Smooth muscle cell (in vitro differentiated cells): ENCODE results near the gene NUDT21. TPM values are rescaled to one million over a fixed set of nuclear protein-coding genes. Genes with fewer than 3 reads are reported as not detected.

ENCODE experiments used
- DNase-seq: peaks from one replicate; lab custom pipeline; 2025; ENCODE audit not compliant: unreplicated experiment; lab: John Stamatoyannopoulos, UW
- H2AFZ ChIP-seq: fragments of 200-600 bp; sonication (generic); 2 replicates; pipeline ENCODE4 v1.6.0; 2016; ENCODE audit warnings: antibody characterized with exemption, low read depth, mild to moderate bottlenecking
- H3F3A ChIP-seq: fragments of 200-600 bp; sonication (generic); 2 replicates; pipeline ENCODE4 v1.6.0; 2017; ENCODE audit warnings: antibody characterized with exemption, low read depth
- H3K27ac ChIP-seq: fragments of 200-600 bp; sonication (generic); 2 replicates; pipeline ENCODE4 v1.5.1; 2016; ENCODE audit warnings: low read depth, mild to moderate bottlenecking
- H3K27me3 ChIP-seq: fragments of 200-600 bp; sonication (generic); 2 replicates; pipeline ENCODE4 v1.6.1; 2016; ENCODE audit warnings: low read depth, mild to moderate bottlenecking
- H3K36me3 ChIP-seq: fragments of 200-600 bp; sonication (generic); 2 replicates; pipeline ENCODE4 v1.5.1; 2016; ENCODE audit warnings: low read depth
- H3K4me1 ChIP-seq: fragments of 200-600 bp; sonication (generic); 2 replicates; pipeline ENCODE4 v1.5.1; 2016; ENCODE audit warnings: low read depth
- H3K4me2 ChIP-seq: fragments of 200-600 bp; sonication (generic); 2 replicates; pipeline ENCODE4 v1.6.0; 2016; ENCODE audit warnings: mild to moderate bottlenecking
- H3K4me3 ChIP-seq: fragments of 200-600 bp; sonication (generic); 2 replicates; pipeline ENCODE4 v1.5.1; 2016; ENCODE audit warnings: mild to moderate bottlenecking
- H3K79me2 ChIP-seq: fragments of 200-600 bp; sonication (generic); 2 replicates; pipeline ENCODE4 v1.6.0; 2016; ENCODE audit warnings: low read depth, mild to moderate bottlenecking
- H3K9ac ChIP-seq: fragments of 200-600 bp; sonication (generic); 2 replicates; pipeline ENCODE4 v1.6.0; 2016; ENCODE audit warnings: low read depth
- H3K9me3 ChIP-seq: fragments of 200-600 bp; sonication (generic); replicated peaks from 2 replicates; pipeline ENCODE4 v1.5.1; 2016; ENCODE audit warnings: low read depth
- H4K20me1 ChIP-seq: fragments of 200-600 bp; sonication (generic); 2 replicates; pipeline ENCODE4 v1.6.0; 2016; ENCODE audit warnings: low read depth
- WGBS: methylation state at CpG from one replicate; pipeline ENCODE4 v1.1.7; 2016; ENCODE audit warnings: low lambda C conversion rate; 5-methylcytosine and 5-hydroxymethylcytosine counted together
- polyA plus RNA-seq: library from polyadenylated mRNA; unstranded; fragments of >200 nt; fragmentation: Nextera tagmentation; extraction: Ambion mirVana; gene quantifications from 2 replicates; pipeline ENCODE4 v1.2.1, GENCODE V29; 2016
- total RNA-seq: library from RNA; depleted of rRNA; stranded (reverse); fragments of >200 nt; gene quantifications from 2 replicates; pipeline ENCODE4 v1.2.3, GENCODE V29; 2014
- TF ChIP-seq, protein P1 (sequence below): fragments of 200-600 bp; sonication (generic); IDR thresholded peaks from 2 replicates; pipeline ENCODE4 v1.5.1; 2017; ENCODE audit warnings: borderline replicate concordance, mild to moderate bottlenecking, antibody characterized with exemption; ENCODE audit not compliant: insufficient read depth, poor library complexity, severe bottlenecking

Gene NUDT21
- total and polyA plus RNA-seq, 2 experiments from 2014 or later: 44.4 to 101 TPM

DNA sequence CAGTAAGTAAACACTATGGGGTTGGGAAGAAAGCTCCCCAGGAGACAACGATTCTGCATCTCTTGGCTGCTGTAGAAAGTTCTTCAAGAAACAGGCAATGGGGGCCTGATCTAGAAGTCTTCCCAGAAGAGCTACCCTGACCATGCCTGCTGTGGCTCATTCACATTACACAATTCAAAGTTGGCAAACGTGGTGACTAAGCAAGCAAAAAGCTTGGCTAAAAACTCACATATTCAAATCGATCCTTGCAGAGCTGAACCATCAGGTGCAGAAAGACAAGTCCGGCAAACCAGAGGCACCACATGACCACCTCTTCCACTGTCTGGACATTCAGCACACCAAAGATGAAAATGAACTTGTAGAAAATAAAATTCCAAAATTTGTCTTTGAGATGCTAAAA, 41.9 kb downstream of the NUDT21 start:
- Histone ChIP-seq H3K4me3 (no peak overlapping the region), H3K79me2 (peaks cover 5% of the 10 kb centered on the region), H3K4me2 (no peak overlapping the region), H3K27me3 (no peaks in the 10 kb centered on the region), H4K20me1 (peaks cover 5% of the 10 kb centered on the region), H3K27ac (no peak overlapping the region), H3K9ac (no peak overlapping the region), H3K9me3 (no peaks in the 10 kb centered on the region), H3K36me3 (peaks cover 7% of the 10 kb centered on the region), H2AFZ (no peak overlapping the region), H3F3A (no peaks in the 10 kb centered on the region), H3K4me1 (no peaks in the 10 kb centered on the region)
- no peak for DNase-seq
- 87% methylated on average over 4 of the region's 4 CpGs for WGBS
- TF ChIP-seq, protein P1, sequence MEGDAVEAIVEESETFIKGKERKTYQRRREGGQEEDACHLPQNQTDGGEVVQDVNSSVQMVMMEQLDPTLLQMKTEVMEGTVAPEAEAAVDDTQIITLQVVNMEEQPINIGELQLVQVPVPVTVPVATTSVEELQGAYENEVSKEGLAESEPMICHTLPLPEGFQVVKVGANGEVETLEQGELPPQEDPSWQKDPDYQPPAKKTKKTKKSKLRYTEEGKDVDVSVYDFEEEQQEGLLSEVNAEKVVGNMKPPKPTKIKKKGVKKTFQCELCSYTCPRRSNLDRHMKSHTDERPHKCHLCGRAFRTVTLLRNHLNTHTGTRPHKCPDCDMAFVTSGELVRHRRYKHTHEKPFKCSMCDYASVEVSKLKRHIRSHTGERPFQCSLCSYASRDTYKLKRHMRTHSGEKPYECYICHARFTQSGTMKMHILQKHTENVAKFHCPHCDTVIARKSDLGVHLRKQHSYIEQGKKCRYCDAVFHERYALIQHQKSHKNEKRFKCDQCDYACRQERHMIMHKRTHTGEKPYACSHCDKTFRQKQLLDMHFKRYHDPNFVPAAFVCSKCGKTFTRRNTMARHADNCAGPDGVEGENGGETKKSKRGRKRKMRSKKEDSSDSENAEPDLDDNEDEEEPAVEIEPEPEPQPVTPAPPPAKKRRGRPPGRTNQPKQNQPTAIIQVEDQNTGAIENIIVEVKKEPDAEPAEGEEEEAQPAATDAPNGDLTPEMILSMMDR: no peak

DNA sequence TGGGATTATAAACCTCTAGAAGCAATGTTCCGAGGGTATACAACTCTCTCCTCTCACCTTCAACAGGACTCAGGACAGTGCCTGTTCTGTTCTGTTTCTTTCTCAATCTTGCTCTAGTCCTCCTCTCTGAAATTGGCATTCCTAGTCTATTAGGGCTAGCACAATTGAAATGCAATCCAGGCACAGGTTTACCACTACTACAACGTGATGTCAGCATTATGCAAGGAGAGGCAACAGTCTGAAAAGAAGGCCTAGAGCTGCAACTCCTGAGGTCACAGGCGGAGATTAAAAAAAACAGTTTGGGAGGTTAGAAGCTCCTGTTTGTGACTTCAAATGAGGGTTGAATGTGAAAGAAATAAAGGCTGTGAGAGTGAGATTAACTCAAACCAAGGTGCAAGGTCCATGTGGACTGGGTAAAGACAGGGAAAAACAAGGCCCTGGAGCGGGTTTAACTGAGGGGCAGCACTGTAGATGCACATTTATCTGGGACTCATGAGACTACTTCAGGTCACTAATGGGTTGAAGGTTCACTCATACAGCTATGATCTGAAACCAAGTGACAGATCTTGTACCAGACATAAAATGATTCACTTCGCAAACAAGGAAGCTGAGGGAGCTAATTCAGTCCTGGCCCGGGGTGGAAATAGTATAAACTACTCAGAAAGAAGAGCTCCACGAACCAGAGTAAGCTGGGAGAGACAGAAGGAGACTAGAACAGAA, 42.6 kb downstream of the NUDT21 start:
- Histone ChIP-seq H2AFZ (no peak overlapping the region), H3K27me3 (no peaks in the 10 kb centered on the region), H3K4me3 (no peak overlapping the region), H3K4me1 (no peaks in the 10 kb centered on the region), H3K36me3 (peaks cover 8% of the 10 kb centered on the region), H3K27ac (no peak overlapping the region), H3K4me2 (no peak overlapping the region), H3K79me2 (no peaks in the 10 kb centered on the region), H4K20me1 (no peaks in the 10 kb centered on the region), H3F3A (no peaks in the 10 kb centered on the region), H3K9ac (no peak overlapping the region), H3K9me3 (no peaks in the 10 kb centered on the region)
- no peak for DNase-seq
- TF ChIP-seq, protein P1: no peak
- WGBS: 80% methylated on average over 7 of the region's 7 CpGs

DNA sequence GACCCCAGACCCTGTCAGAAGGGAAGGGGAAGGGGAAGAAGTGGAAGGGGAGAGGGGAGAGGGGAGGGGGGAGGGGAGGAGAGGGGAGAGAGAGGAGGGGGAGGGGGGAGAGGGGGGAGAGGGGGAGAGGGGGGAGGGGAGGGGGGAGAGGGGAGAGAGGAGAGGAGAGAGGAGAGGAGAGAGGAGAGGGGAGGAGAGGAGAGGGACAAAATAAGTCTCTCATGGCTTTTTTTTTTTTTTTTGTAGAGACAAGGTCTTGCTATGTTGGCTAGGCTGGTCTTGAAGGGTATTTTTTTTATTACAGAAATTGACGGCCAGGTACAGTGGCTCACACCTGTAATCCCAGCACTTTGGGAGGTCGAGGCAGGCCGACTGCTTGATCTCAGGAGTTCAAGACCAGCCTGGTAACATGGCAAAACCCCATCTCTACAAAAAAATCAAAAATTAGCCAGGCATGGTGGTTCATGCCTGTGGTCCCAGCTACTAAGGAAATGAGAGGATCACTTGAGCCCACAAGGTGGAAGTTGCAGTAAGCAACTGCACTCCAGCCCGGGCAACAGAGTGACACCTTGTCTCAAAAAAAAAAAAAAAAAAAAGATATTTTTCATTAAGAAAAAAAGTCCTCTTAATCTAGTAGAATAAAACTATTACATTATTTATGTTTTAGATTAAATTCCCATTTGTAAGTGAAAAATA, 45.0 kb downstream of the NUDT21 start:
- Histone ChIP-seq H4K20me1 (no peaks in the 10 kb centered on the region), H3K36me3 (peaks cover 15% of the 10 kb centered on the region), H3K9ac (no peak overlapping the region), H3F3A (no peaks in the 10 kb centered on the region), H3K9me3 (no peaks in the 10 kb centered on the region), H2AFZ (no peak overlapping the region), H3K27me3 (no peaks in the 10 kb centered on the region), H3K27ac (no peak overlapping the region), H3K79me2 (no peaks in the 10 kb centered on the region), H3K4me3 (no peak overlapping the region), H3K4me1 (no peaks in the 10 kb centered on the region), H3K4me2 (no peak overlapping the region)
- DNase-seq: no peak
- 80% methylated on average over 4 of the region's 4 CpGs for WGBS
- TF ChIP-seq, protein P1: no peak
